HG03095 (cell line): ENCODE data around the gene SLC1A1.

Experiments used
- ATAC-seq: cut with Tn5 transposase; IDR thresholded peaks from one replicate; pipeline ENCODE4 v1.9.1; 2021; ENCODE audit warnings: moderate library complexity; ENCODE audit not compliant: unreplicated experiment

The SLC1A1 gene

DNA sequence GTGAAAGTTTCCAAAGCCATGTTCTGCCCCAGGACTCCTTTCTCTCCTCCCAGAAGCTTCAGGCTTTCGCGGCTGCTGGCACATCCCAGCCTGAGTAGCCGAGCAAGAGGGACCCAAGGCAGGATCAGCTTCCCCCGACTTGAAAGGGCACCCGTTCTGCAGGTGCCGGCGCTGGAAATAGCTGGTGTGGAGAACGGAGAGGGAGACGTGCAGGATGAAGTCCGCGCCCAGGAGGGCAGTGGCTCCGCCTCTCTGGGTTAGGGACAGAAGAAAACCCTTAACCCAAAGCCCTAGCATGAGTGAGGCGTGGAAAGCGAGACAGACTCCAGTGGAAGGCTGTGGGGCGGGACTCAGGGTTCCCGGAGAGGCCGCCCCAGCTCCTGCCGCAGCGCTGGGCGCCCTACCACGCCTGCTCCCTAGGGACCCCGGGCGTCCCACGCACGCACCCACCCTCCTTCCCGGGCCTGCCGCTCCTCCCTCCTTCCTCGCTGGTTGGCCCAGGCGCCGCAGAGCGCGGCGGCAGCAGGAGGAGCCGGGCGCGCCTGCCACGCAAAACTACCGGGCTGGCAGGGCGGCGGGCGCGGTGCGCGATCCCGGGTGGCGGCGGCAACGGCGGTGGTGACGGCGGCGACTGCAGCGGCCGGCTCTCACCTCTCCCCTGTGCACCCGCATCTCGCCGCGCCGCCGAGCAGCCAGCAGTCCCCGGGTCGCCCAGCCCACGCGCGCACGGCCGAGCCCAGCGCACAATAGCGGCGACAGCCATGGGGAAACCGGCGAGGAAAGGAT lies at the start of gene SLC1A1:
Gene SLC1A1, plus strand, starts transcription at position 550 of the 786 bp plus-strand sequence. Its CDS starts 212 bp downstream, at position 762.
- peak; percentile 73 for ATAC-seq

DNA sequence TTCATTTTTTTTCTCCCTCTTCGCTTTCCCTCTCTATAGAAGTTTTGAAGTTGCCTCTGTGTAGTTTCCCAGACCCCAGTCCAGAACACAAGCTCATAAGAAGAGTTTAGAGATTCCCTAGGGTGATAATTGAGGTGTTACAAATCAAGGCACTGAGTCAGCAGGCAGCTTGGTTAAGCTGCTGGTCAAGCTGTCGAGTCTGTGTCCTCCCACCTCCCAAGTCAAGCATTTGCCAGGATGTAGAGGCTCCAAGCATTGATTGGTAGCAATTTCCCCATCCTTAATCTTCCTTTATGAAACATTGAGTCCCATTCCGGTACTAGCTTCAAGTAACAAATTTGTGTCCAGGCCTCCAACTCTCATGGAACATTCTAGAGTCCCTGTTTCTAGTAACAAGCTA lies 47.5 kb upstream of the SLC1A1 start:
- no peak for ATAC-seq

DNA sequence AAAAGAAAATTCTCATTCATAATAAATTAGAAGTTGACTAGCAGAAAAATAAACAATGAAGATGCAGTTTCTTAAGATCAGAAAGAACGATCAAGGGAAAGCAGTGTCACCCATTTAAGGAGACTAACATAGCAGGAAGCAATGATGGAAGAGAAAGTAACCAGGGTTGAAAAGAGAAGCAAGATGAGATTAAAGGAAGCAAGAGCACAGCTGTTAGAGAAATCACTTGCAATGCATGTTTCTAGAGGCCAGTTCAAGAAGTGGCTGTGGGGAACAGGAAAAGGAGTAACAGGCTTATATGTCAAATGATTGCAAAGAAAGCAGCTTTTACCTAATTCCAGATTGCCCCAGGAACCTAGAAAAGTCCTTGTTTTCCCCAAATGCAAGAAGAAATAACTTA lies 46.8 kb upstream of the SLC1A1 start:
- peak; percentile 52 for ATAC-seq

DNA sequence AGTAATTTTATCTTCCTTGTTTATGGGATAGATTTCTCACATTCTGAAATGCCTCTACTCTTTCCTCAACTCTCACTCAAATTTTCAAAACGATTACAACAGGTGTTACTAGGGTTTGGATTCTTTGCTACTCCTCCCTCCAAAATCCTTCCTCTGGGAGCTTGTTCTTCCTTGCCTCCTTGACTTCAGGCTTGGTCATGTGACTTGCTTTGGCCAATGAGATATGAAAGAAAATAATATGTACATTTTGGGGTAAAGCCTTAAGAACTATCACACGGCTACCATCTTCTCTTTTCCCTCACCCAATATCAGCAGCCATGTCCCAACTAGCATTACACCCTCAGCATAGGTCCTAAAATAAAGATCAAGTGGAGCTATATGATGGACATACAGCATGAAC lies 28.8 kb upstream of the SLC1A1 start:
- ATAC-seq, result no peak

DNA sequence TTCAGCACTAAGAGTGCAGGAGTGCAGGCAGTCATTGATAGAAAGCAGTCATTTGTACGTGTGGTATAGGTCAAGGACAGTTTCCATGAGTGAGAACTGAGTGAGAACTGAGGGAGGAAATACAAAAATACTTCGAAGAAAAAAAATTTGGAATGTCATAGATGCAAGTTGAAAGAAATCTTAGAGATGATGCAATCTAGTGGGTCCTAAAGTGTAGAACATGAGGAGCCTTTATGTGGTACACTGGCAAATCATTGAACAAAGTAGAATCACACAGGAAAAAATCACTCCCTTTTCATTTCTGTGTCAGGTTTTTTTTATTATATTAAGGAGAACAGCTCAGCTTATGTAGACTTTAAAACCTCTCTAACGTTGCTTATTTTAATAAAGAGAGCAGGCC lies 26.4 kb upstream of the SLC1A1 start:
- no peak for ATAC-seq

DNA sequence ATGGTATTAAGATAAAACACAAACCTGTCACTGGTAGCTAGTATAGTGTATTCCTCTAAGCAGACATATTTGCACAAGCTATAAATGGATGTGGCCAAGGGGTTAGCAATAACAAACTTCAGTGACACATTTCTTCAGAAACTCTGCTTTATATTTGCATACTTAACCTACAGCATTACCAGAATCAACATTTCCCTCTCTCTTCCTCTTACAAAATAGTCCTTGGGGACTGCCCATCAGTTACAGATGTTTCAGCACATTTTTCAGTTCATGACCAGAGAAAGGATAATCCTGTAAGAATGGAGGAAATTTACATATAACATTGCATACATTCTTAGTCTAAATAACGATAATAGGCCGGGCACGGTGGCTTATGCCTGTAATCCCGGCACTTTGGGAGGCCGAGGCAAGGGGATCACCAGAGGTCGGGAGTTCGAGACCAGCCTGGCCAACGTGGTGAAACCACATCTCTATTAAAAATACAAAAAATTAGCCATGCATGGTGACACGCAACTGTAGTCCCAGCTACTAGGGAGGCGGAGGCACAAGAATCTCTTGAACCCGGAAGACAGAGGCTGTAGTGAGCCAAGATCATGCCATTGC lies 25.3 kb upstream of the SLC1A1 start:
- ATAC-seq, result peak; percentile 95

DNA sequence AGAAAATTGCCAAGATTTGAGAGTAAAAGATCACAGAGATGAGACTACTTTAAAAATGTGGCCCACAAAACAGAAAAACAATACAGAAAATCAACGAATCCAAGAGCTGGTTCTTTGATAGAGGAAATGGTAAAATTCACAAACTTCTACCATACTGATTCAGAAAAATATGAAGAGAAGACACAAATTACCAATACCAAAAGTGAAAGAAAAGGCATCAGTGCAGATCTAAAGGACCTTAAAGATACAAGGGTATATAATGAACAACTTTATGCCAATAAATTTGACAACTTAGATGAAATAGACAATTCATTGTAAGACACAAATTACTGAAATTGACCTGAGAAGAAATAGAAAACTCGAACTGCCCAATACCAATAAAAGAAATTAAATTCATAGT lies 24.4 kb upstream of the SLC1A1 start:
- no peak for ATAC-seq

DNA sequence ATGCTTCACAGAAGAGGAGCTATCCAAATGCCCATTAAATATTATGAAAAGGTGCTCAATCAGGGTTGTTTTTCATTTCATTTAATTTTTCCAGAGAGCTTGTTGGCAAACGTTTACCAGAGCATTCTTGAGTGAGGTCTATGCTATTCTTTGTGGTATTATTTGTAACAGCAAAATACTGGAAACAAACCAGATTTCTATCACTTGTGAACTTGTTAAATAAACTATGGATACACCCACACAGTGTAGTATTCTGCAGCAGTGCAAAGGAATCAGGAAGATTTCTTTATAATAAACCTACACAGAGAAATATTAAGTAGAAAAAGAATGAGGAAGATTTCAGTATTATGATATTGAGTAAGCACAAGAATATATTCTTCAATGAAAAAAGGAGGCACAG lies 15.0 kb upstream of the SLC1A1 start:
- ATAC-seq, result no peak

DNA sequence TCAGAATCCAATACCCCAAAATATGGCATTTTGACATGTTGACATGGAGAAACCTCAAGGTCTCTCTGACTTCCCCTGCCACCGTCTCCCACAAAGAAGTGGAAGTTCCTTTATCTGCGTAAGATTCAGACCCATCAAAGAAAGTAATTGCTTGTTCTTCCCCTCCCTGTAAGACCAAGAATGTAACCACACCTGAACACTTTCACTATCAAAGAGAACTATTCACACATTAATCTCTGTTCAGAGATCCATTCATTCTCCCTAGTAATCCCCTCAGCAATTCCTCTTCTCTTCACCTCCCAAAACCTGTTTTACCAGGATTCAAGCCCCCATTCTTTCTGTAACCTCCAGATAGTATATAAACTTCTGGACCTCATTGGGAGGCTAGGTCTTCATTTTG lies 4.1 kb upstream of the SLC1A1 start:
- no peak for ATAC-seq

DNA sequence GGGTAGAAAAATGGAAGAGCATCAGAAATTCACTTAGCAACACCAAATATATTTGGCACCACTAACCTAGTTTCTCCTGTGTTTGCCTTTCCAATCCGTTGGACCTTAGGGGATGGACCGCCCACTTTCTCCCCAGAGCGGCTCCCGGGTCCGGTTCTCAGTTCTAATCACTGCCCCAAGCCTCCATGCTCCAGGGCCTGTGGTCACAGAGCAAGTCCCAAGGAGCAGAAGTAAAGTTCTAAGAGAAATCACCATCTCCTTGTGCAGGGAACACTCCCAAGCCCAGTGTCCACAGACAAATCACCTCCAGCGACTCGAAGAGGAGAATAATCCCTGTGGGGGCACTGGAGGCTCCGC lies 728 bp upstream of the SLC1A1 start:
- ATAC-seq, result peak; percentile 6

DNA sequence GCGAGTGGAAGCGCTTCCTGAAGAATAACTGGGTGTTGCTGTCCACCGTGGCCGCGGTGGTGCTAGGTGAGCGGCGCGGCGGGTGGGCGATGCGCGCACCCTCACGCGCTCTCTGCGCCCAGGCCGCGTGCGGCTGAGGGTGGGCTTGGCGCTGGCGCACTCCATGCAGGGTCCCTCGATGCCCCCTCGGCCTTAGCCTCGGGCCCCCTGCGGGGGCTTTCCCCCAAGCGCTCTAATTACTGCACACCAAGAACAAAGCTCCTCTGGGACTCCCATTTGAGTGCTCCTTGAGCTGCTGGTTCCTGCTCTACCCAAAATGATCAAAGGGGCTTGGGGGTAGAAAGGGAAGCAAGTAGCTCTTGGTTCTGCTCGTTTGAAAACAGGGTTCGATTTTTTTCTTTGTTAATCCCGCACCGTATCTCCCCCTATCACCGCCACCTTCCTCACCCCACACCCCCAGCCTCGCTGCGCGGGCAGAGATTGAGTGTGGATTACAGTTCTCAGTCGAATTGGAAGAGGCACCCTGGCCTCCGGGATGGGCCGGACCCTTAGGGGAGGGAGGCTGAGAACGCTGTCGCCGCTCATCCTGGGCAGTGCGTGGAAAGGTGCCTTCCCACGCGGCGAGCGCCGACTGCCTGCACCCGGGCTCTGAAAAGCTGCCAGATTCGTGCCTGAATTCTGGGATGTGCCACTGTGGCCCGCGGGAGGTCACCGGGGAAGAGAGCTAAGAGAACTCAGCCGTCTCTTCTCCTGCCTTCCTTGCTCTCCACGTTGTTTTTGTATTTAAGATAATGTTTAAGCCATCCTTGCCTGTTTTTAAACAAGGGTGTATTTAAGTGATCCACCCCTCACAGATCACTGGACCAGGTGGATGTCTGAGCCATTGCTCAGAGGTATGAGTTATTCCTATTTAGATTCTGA lies 697 bp downstream of the SLC1A1 start:
- peak; percentile 10 for ATAC-seq

DNA sequence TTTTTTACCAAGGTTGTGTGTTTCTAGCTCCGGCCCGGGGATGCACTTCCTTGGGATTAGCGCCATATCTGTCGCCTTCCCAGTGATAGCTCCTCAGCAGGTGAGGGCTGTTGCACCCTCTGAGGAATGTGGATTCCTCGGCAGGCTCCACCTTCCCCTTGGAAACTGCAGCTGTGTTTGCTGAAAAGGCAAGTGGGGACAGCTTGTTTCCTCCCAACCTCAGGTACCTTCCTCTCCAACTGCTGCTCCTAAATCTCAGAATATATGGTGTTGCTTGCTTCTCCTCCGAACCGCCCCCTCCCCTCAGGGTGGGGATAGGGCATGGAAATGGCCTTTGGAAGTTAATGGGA lies 1.3 kb downstream of the SLC1A1 start:
- ATAC-seq, result no peak

DNA sequence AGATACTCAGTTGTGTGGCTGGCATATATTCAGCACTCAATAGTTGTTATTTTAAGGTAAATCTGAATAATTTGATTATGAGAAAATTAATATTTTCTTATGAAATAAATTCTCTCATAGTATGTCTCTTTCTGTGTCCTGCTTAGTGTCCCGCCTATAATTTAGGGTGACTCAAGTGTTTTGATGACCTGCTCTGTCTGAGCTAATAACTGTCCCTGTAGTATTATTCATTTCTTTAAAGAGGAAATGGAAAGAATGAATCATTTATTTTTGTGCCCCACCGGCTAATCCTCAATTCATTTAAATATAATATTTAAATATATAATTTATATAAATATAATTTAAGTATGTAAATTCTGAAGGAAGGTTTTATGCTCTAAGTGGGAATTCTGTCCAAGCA lies 4.1 kb downstream of the SLC1A1 start:
- no peak for ATAC-seq

DNA sequence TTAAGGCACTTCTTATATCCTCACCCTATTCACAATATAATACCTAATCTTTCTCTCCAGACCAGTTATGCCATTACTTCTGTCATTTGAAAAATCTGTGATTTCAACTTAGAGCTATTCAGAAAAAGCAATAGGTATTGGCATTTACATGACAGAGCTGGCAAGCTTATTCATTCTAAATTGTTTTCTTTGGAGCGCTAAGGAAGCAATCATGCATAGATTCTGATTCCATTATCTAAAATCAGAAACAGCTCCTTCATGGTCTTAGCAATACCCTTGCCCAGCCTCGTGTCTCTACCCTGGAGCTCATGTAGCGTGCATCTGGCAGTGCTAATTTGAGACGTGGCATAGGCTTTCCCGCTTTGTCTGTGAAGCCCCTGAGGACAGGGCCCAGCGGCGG lies 4.5 kb downstream of the SLC1A1 start:
- no peak for ATAC-seq

DNA sequence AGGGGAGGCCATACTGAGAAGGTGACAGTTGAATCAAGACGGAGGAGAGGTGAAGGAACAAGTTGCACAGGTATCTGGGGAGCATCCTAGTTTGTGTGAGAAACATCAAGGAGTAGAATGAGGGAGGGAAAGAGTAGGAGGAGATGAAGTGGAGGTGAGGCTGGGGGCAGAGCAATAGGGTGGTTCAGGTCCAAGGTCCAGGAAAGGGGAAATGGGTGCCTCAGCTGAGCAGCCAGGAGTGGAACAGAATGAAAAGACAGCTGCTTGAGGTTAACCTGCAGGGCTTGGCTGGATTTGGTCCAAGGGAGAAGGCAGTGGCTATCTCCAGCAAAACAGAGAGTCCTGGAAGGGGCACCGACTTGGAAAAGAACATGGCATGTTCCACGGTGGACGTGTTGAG lies 5.3 kb downstream of the SLC1A1 start:
- no peak for ATAC-seq

DNA sequence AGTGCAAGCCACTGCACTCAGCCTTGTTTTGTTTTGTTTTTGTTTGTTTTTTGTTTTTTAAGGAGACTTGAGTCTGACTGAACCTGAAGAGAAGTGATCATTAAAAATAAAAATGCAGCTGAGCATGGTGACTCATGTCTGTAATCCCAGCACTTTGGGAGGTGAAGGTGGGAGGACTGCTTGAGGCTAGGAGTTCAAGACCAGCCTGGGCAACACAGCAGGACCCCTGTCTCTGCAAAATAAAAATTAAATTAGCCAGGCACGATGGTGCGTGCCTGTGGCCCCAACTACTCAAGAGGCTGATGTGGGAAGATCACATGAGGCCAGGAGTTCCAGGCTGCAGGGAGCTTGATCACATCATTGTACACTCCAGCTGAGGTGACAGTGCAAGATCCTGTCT lies 6.2 kb downstream of the SLC1A1 start:
- ATAC-seq, result no peak

DNA sequence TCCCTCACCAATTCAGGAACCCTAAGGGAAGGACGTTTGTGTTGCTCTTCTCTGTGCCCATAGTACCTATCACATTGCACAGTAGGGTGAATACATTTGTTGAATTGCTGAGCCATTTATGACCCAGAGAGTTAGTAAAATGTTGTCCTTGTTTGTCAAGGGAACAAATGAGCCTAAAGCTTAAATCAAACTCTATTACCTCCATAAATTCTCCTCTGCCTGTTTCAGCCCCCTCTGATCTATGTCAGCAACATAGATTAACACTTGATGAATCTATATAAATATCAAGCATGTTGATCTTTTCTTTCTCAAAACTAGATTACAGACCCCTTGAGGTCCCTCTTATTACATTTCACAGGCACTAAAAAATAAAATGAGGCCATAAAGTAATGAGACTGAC lies 7.1 kb downstream of the SLC1A1 start:
- no peak for ATAC-seq

DNA sequence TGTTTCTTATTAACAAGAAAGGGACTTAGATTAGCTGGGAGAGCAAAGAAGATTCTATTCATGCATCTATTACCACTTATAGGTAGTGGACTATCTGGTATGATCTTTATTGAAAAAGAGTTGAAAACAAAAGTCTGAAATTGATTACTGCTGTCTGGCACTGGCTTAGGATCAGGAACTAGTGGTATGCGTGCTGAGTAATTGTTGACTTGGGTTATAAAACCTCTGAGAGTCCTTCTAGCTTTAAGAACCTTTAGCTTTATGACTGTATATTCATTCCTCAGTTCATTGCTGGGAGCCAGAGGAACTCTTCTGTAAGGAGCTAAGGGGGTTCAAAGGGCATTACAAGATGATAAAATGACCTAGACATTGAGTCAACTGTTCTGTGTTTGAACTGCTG lies 7.6 kb downstream of the SLC1A1 start:
- ATAC-seq, result no peak

DNA sequence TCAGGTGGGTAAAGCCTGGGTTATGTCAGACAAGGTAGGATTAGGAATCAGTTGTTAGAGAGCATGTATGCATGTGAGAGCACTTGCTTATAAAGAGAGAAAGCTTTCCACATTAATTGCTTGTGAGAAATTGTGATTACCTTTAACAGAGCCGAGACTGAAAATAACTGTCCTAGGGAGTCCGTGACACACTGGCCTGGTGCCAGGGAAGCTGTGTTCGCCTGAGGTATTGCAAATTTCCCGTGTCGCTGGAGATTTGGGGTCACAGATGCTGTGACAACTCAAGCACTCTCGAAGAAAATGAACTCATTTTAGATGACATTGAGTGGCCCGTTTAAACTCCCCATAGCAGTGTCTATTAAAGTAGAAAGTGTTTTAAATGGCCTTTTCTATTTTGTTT lies 9.6 kb downstream of the SLC1A1 start:
- no peak for ATAC-seq

DNA sequence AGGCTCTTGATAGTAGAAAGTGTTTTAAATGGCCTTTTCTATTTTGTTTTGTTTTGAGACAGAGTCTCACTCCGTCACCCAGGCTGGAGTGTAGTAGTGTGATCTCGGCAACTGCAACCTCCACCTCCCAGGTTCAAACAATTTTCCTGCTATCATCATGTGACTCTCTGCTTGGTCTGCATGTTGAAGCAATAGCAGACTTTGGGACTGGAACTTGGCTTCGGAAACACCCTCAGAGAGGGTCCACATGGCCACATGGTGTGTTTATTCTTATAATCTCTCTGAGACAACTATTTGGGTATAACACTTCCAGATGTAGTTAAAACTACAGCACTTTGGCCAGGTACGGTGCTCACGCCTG lies 10.9 kb downstream of the SLC1A1 start:
- no peak for ATAC-seq

DNA sequence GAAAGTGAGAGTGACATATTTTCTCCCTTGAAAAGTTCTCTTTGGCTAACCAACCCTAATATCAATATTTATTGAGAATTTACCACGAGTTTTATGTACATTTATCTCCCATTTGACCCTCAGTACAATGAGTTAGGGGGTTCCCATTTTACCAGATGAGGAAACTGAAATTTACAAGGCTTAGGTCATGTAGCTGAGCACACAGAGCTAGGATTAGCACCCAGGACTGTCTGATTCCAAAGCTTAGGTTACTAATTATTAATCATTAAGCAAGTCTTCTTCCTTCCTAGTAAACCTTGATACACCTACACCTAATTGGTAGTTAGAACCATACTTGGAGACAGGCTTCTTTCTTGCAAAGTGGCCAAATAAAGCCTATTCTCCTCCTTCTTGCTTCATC lies 12.2 kb downstream of the SLC1A1 start:
- ATAC-seq, result no peak

DNA sequence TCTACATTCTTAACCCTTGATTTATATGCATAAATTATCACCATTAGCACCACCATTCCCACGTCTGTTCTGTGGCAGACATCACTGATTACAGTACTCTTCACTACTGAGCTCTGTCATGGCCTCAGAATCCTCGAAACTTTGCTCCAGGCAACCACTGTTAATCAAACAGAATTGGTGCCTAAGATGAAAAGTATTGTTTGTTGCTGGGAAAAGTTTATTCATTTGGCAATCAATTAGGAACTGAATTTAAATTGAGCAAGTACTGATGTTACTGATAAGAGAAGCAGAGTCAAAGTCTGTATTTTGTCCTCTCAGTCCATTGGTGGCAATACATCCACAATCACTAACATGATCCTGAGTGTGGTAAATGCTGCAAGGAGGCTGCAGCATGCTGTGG lies 12.8 kb downstream of the SLC1A1 start:
- no peak for ATAC-seq
